GM19467 (cell line): ENCODE data around the gene GFOD1.
"Not testable (repeated sequence)": the region's sequence is repeated elsewhere in the genome, so short reads cannot be mapped to it uniquely, and the experiment has no call there.

Experiments used
- ATAC-seq: cut with Tn5 transposase; IDR thresholded peaks from one replicate; pipeline ENCODE4 v1.9.1; 2021; ENCODE audit warnings: mild to moderate bottlenecking, moderate library complexity; ENCODE audit not compliant: unreplicated experiment

The GFOD1 gene

GRCh38 chr6:13466304-13467215, 20.8 kb downstream of the GFOD1 start:
- no peak for ATAC-seq

GRCh38 chr6:13465734-13466133, 21.7 kb downstream of the GFOD1 start:
- ATAC-seq, result no peak

- ATAC-seq, result no peak
These were observed 23.5 kb downstream of the GFOD1 start for GRCh38 chr6:13463941-13464340.

DNA sequence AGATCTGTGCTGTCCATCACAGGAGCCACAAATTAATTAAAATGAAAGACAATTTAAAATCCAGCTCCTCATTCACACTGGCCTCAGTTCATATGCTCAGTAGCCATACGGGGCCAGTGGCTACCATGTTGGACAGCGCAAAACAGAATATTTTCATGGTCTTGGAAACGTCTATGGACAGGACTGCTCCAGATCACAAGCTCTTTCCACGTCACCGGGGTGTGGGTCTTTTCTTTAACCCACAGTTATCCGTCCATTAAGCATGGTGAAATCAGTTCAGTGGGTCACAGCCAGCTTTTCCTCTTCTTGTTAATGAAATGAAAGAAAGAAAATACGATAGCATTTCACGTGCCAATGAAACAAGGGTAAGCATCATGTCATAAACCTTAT, 24.1 kb downstream of the GFOD1 start:
- ATAC-seq, result no peak

DNA sequence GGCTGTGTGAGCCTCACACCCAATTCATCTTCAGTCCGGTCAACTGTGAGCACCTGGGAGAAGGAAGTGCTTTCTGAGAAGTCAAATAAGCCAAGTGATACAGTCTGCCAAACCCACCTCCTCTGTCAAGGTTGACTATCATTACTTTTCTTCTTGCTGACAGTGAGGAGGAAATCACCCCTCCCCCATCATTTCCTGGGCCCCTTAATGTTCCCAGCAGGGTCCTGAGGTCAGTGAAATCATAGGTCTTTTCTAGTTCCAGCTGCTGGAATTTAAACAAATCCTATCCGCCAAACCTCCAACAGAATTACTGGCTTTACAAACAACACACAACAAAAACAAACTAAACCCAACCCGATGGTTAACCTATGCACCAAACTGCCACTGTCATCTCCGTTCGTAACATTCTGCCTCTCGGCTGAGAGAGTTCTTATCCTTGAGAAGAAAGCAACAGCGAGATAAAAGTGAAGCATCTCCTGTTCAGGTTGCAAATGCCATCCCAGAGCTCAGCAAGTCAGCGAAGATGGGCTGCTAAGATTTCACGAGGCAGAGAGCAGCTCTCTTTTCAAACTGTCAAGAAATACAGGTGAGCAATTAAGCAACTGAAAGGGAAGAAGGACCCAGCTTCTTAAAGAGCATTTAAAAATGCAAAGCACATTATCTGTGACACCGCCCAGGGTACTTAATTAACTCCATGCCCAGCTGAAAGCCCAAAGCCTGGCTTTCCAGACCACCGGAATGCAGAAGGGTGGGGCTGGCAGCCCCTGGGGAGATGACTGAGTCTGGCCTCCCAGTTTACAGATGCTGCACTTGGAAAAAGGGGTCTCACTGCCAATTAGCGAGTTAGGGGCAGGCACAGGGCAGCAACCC, 24.7 kb downstream of the GFOD1 start:
- ATAC-seq, result no peak

- no peak for ATAC-seq
These were observed 25.6 kb downstream of the GFOD1 start for GRCh38 chr6:13461805-13462204.

GRCh38 chr6:13461307-13461706, 26.1 kb downstream of the GFOD1 start:
- no peak for ATAC-seq

DNA sequence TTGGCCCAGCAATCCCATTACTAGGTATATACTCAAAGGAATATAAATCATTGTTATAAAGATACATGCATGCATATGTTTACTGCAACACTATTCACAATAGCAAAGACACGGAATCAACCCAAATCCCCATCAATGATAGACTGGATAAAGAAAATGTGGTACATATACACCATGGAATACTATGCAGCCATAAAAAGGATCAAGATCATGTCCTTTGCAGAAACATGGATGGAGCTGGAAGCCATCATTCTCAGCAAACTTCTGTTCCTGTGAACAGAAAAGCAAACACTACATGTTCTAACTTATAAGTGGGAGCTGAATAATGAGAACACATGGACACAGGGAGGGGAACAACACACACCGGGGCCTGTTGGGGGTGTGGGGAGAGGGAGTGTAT, 27.1 kb downstream of the GFOD1 start:
- not testable (repeated sequence) for ATAC-seq

DNA sequence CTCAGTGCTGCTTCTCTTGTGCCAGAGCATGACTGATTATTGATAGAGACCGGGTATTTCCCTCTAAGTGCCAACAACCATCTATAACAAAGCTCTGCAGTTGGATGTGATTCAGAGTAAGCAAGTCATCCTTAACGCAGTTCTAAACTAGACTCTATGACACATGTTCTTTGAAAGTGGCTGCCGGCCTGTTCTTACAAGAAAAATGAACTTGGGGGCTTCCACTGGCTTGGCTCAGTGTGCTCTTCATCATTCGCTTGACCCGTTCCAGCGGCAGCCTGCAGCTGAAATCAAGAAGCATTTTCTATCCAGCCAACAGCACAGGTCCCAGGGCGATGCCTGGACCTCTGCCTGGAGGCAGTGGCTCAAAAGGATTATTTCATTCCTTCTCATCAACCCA, 29.8 kb downstream of the GFOD1 start:
- ATAC-seq, result no peak

DNA sequence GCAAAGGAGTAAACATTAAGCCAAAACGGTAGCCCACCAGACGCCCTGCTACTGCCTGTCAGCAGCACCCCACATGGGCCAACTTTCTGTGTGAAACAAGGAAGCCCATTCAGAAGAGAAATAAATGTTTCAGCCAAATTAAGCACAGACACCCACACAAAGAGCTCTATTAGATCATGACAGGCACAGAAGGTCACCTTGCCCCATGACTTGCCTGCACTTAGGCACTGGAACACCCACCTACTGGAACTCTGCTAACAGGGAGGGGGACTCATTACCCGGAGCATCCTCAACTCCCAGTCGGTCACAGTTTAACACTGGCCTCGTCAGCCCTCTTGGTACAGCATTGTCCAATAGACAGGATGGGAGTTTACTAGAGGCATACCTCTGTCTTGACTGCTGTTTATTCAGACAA, 31.8 kb downstream of the GFOD1 start:
- no peak for ATAC-seq

DNA sequence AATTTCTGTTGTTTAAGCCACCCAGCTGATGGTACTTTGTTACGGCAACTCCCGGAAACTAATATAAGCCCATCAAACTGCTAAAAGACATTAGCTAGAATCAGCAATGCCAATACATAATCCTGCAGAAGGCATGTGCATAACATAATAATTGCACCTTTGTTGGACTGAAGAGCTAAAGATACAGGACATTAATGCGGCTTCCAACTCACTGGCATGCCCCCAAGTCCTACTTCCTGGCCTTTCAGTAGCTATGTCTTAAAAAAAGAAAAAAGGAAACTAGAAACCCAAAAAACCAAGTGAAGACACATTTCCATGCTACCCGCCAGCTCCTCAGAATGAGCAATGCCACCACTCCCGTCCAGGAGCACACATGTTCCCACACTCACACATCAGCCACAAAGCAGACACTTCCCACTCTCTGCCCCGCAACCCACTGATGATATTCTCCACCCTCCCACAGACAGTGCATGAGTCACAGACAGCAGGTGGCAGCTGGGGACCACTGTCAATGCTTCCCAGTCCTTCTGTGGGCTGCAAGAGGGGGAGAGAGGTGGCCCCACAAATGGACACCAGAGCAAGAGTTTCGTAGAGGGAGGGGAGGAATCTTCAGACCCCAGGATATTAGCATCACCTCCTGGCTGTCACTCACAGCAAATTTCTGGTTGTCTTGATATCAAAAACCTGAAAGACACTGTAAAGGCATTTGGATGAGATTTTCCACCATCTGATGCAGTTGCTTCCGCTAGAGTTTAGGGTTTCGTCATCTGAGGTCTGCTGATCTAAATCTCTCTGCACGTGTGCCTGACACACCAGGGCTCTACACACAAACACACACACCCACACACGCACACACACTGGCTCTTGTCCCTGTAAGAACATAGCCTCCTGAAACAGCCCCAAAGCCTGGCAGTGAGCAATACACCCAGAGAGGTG, 32.8 kb downstream of the GFOD1 start:
- peak; percentile 41 for ATAC-seq

GRCh38 chr6:13453771-13454251, 33.6 kb downstream of the GFOD1 start:
- no peak for ATAC-seq

DNA sequence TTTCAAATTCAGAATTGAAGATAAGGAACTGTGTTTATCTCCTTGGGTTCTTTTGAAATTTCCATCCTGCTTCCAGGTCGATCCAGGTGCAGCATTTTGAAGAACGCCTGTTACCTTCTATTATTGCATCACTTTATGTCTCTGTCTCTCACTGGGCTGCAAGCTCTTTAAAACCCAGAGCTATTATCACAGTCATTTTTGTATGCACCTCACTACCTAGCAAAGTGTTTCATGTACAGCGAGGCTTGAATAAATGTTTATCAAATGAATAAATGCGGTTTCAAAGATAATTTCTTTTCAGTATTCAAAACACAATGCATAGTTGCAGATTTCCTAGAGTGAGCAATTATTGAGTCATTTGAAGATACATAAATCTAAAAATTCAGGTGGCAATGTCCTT, 34.2 kb downstream of the GFOD1 start:
- no peak for ATAC-seq

GRCh38 chr6:13452346-13453117, 34.9 kb downstream of the GFOD1 start:
- ATAC-seq, result no peak

DNA sequence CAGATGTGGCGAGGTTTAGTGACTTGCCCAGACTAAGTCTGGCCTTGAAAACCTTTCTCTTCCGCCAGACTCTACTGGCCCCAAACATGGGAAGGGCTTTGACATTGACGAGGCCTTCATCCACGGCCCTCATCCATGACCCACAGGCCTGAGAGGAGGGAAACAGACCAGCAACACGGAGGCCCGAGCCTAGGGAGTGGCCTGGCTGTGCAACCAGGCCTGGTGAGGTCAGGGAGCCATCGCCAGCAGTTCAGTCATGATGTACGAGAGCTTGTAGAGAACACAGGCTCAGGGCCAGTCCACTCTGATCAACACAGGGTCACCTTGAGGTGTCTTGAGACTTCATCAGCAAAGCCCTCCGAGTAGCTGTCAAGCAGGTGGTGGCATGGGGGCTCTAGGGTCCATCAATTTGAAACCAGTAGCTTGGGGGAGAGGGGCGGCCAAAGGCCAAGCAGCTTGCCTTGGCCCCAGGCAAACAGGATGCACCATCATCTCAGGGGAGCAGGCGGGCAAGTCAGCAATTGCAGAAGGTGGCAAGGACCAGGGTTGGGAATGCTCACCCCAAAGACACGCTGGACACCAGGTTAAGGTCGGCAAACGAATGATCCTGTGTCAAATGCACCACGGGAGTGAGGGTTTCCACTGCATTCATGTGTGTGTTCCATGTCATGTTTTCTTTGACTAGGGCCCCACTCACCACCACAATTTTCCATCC, 36.1 kb downstream of the GFOD1 start:
- no peak for ATAC-seq

DNA sequence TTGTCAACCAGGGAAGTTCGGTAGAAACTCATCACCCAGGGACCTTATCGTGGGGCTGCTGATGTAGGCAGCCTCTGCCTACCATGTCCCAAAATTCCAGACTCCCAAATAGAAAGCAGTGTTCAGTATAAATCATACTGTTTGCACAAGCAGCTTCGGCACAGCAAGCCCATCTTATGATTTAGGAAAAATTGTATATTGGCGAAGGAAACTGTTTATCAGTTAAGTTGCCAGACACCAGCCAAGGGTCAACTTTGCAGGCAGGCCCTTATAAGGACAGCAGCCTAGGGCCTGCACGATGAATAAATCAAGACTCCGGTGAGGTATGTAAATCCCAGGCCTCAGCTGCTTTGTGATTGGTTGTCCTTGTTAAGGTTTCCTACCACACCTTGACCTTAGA, 36.8 kb downstream of the GFOD1 start:
- ATAC-seq, result no peak

GRCh38 chr6:13447949-13448724, 39.3 kb downstream of the GFOD1 start:
- no peak for ATAC-seq

DNA sequence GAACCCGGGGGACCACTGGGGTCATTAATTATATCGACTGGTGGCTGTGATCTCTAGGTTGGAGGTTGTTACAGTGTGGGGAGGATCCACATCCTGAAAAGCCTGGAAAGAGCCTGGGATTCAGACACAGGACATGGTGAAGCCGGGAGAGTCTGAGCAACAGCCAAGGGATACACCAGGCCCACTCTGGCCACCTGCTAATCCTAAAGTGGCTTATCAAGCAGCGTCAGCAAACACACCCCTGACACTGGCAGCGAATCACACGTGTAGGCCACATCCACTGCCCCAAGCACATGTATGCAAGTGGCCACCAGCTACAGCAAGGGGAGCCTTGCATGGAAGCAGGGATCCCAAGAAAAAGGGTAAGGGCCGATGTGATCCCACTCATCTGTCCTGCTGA, 41.0 kb downstream of the GFOD1 start:
- no peak for ATAC-seq

DNA sequence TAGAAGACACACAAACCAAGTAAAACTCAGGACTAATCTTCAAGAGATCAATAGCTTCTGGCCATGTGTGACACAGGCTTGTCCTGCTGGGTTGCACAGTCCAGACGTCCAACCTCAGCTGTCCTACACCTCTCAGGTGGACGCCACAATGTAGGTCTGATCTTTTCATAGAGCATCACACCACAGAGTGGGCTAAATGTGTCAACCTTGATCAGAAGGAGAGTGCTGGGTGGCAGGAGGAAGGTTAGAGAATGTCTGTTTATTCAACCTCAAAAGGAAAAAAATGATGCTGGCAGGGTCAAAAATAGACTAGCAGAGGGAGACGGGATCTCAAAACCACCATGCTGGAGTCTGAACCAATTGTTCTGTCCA, 41.7 kb downstream of the GFOD1 start:
- ATAC-seq, result no peak
